ENCODE results near the gene C20orf144.
A peak's percentile ranks its signal among the peaks of the same experiment; 100 is the strongest.

Gene C20orf144

GRCh38 chr20:33701629-33702450 lies 39.7 kb downstream of the C20orf144 start:
- no peak overlapping the region for H3K4me3 ChIP-seq (ENCODE audit: low read length)
- TF ChIP-seq CTCF (IDR thresholded peaks at IDR 0.05; ENCODE audit: insufficient read depth, low read depth, low read length, missing control alignments) = no peak
- no peak for DNase-seq (ENCODE audit: low read depth)

GRCh38 chr20:33702861-33703260 lies 40.7 kb downstream of the C20orf144 start:
- no peak overlapping the region for H3K4me3 ChIP-seq (ENCODE audit: low read length)
- no peak for DNase-seq (ENCODE audit: low read depth)
- TF ChIP-seq CTCF (IDR thresholded peaks at IDR 0.05; ENCODE audit: insufficient read depth, low read depth, low read length, missing control alignments) = no peak

- no peak for TF ChIP-seq CTCF (IDR thresholded peaks at IDR 0.05; ENCODE audit: insufficient read depth, low read depth, low read length, missing control alignments)
- H3K4me3 ChIP-seq (ENCODE audit: low read length) = no peak overlapping the region
- DNase-seq (ENCODE audit: low read depth) = no peak
Observed at GRCh38 chr20:33703498-33704137, 41.5 kb downstream of the C20orf144 start.

- H3K4me3 ChIP-seq (ENCODE audit: low read length) = no peak overlapping the region
- peak; percentile 74 for DNase-seq (ENCODE audit: low read depth)
- TF ChIP-seq CTCF (IDR thresholded peaks at IDR 0.05; ENCODE audit: insufficient read depth, low read depth, low read length, missing control alignments) = no peak
Observed at GRCh38 chr20:33704197-33704924, 42.2 kb downstream of the C20orf144 start.

GRCh38 chr20:33707668-33708067 lies 45.5 kb downstream of the C20orf144 start:
- no peak overlapping the region for H3K4me3 ChIP-seq (ENCODE audit: low read length)
- no peak for TF ChIP-seq CTCF (IDR thresholded peaks at IDR 0.05; ENCODE audit: insufficient read depth, low read depth, low read length, missing control alignments)
- DNase-seq (ENCODE audit: low read depth) = no peak

- no peak for DNase-seq (ENCODE audit: low read depth)
- no peak overlapping the region for H3K4me3 ChIP-seq (ENCODE audit: low read length)
- no peak for TF ChIP-seq CTCF (IDR thresholded peaks at IDR 0.05; ENCODE audit: insufficient read depth, low read depth, low read length, missing control alignments)
Observed at GRCh38 chr20:33709398-33709797, 47.3 kb downstream of the C20orf144 start.

Data from epithelial cell of esophagus (primary cell).